Testis (tissue), 3 donors: ENCODE measurements around the gene EIF2AK3. TPM values are rescaled to one million over a fixed set of nuclear protein-coding genes. Genes with fewer than 3 reads are reported as not detected.

Experiments used
- DNase-seq: peaks from one replicate; pipeline ENCODE4 v3.0.0-alpha.2; 2019
- H3K27ac ChIP-seq, 2 donors: fragments of 200-600 bp; sonication (generic); one replicate each; pipeline ENCODE4 v1.5.1; 2019
- H3K27me3 ChIP-seq: fragments of 200-600 bp; sonication (generic); one replicate; pipeline ENCODE4 v1.5.1; 2019
- H3K36me3 ChIP-seq: fragments of 200-600 bp; sonication (generic); one replicate; pipeline ENCODE4 v1.5.1; 2017; ENCODE audit warnings: low read depth; ENCODE audit errors: missing control alignments
- H3K4me1 ChIP-seq: fragments of 200-600 bp; sonication (generic); one replicate; pipeline ENCODE4 v1.5.1; 2019
- H3K4me3 ChIP-seq, 2 donors: fragments of 200-600 bp; sonication (generic); one replicate each; pipeline ENCODE4 v1.5.1; 2017 to 2019
- H3K9me3 ChIP-seq: fragments of 200-600 bp; sonication (generic); one replicate; pipeline ENCODE4 v1.5.1; 2017
- CTCF ChIP-seq, 3 experiments: fragments of 450-650 bp in 2 of 3; fragments of 200-600 bp in 1 of 3; sonication (generic) in 1 of 3; IDR thresholded peaks; one replicate each; pipeline ENCODE4 v1.5.1; 2016 to 2019; ENCODE audit warnings: antibody characterized with exemption in 3 of 3, mild to moderate bottlenecking in 2 of 3, moderate library complexity in 1 of 3
- POLR2A ChIP-seq: fragments of 450-650 bp; IDR thresholded peaks from one replicate; pipeline ENCODE4 v1.6.1; 2017; ENCODE audit warnings: antibody characterized with exemption, mild to moderate bottlenecking, moderate library complexity
- WGBS, 2 donors: methylation state at CpG; one replicate each; pipeline ENCODE4 v1.1.5; 2018; 5-methylcytosine and 5-hydroxymethylcytosine counted together
- intact Hi-C: fragments of 100-400 bp; cut with DNase I; formaldehyde crosslinking; loops from one replicate; pipeline ENCODE4 v1.15.1; 2023; ENCODE audit warnings: low total_unique reads
- polyA plus RNA-seq: library from polyadenylated mRNA; stranded (reverse); fragments of 350-450 nt; fragmentation: Illumina TruSeq; extraction: RNeasy Lipid Tissue Mini Kit (QIAGEN cat#74804); gene quantifications from one replicate; pipeline ENCODE4 v1.2.3, GENCODE V29; 2014; ENCODE audit warnings: low read depth, low replicate concordance; ENCODE audit not compliant: insufficient read depth
- total RNA-seq, 2 donors: library from RNA; depleted of rRNA; stranded (reverse); fragments of >200 nt; gene quantifications; one replicate each; pipeline ENCODE4 v1.2.3, GENCODE V29; 2016

The EIF2AK3 gene
- total and polyA plus RNA-seq, 3 donors from 2014 or later: 9.0 to 14.7 (median 9.8) TPM

DNA sequence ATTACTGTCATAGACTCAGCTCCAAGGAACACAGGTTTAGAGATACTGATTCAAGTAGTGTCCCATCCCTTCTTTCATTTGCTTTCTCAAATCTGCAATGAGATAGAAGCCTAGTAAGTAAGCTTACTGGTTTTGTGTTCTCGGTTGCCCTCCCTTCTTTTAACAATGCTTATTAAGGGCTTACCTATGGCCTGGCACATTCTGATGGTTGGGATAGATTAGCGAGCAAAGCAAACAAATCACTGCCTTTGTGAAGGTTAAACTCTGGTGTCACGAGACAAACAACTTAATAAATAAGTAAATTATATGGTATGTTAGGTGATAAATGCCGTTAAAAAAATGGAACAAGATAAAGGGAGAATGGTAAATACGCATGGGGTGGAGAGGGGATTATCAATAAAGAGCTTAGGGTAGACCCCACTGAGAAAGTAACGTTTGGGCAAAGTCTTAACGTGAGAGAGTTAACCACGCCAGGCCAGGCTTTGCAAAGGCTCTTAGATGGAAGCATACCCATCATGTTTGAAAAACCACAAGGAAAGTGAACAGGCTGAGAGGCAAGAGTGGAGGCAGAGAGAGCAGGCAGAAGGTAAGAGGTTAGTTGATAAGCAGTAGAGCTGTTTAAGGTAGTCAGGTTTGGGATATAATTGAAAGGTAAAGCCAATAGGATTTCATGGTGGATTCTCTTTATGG lies 31.0 kb downstream of the EIF2AK3 start:
- Histone ChIP-seq H3K27me3 (no peaks in the 10 kb centered on the region), H3K4me3 (no peak overlapping the region), H3K4me1 (no peaks in the 10 kb centered on the region), H3K9me3 (no peaks in the 10 kb centered on the region), H3K36me3 (no peaks in the 10 kb centered on the region), H3K27ac (no peak overlapping the region)
- WGBS, 2 donors: 90 to 95% methylated on average over 8 of the region's 8 CpGs
- DNase-seq: no peak
- TF ChIP-seq POLR2A: no peak
- no peak for TF ChIP-seq CTCF (IDR thresholded peaks at IDR 0.05)
- intact Hi-C loops: loop anchor here (10.0 kb wide), 1 partner anchor 79 kb away; no protein-coding TSS in a partner anchor

GRCh38 chr2:88591698-88592097 lies 35.6 kb downstream of the EIF2AK3 start:
- TF ChIP-seq POLR2A (no peak), CTCF (IDR thresholded peaks at IDR 0.05) (no peak)
- intact Hi-C loops: loop anchor here (10.0 kb wide), 1 partner anchor 83 kb away; no protein-coding TSS in a partner anchor
- H3K27me3 ChIP-seq: no peaks in the 10 kb centered on the region
- 69 to 75% methylated on average over 2 of the region's 2 CpGs for WGBS, 2 donors
- no peaks in the 10 kb centered on the region for H3K36me3 ChIP-seq
- no peak overlapping the region for H3K27ac ChIP-seq
- no peaks in the 10 kb centered on the region for H3K4me1 ChIP-seq
- no peaks in the 10 kb centered on the region for H3K9me3 ChIP-seq
- H3K4me3 ChIP-seq: no peak overlapping the region
- no peak for DNase-seq

DNA sequence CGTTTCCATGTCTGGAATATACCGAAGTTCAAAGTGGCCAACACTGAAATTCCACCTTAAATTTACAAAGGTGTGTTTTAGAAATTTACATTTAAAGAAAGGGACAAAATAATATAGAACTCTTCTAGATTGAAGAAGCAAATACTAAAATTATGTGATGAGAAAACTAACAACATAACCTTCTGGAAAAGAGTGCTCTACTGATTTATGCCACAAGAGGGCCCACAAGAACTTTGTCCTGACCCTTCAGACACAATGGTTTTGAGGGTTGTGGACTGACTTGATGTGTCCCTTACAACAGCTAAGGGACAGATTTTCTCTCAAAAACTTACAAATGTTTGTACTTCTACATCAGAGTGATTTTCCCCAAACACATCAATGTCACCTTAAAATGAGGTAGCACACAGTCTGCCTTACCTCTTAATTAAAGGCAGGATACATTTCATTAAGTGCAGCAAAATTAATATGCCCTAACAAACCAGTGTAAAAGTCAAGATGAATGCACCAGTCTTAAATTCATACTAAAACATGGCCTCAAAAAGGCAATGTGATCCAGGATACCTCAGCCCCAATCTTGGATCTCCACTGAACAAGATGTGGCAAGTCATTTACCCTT lies 36.2 kb downstream of the EIF2AK3 start:
- no peak overlapping the region for H3K27ac ChIP-seq
- H3K27me3 ChIP-seq: no peaks in the 10 kb centered on the region
- H3K4me3 ChIP-seq: no peak overlapping the region
- DNase-seq: peak; percentile 61
- 85 to 91% methylated on average over 2 of the region's 2 CpGs for whole genome bisulfite sequencing, 2 donors
- TF ChIP-seq POLR2A: no peak
- TF ChIP-seq CTCF (IDR thresholded peaks at IDR 0.05): peak; percentile 69 to 75 (median 70)
- no peaks in the 10 kb centered on the region for H3K4me1 ChIP-seq
- intact Hi-C loops: loop anchor here (10.0 kb wide), 1 partner anchor 84 kb away; no protein-coding TSS in a partner anchor
- H3K36me3 ChIP-seq: no peaks in the 10 kb centered on the region
- H3K9me3 ChIP-seq: no peaks in the 10 kb centered on the region

- H3K9me3 ChIP-seq: no peaks in the 10 kb centered on the region
- no peak overlapping the region for H3K4me3 ChIP-seq
- intact Hi-C loops: no loop called here
- no peak for DNase-seq
- H3K4me1 ChIP-seq: no peaks in the 10 kb centered on the region
- H3K36me3 ChIP-seq: no peaks in the 10 kb centered on the region
- H3K27me3 ChIP-seq: no peaks in the 10 kb centered on the region
- H3K27ac ChIP-seq: no peak overlapping the region
- 71 to 77% methylated on average over 6 of the region's 6 CpGs for WGBS, 2 donors
- TF ChIP-seq CTCF (IDR thresholded peaks at IDR 0.05) (no peak), POLR2A (no peak)
Measured at GRCh38 chr2:88585969-88586368, 41.3 kb downstream of the EIF2AK3 start.
